GM12892 (cell line): Measurements from ENCODE around the gene ROBO4.

Experiments
- POLR2A ChIP-seq: IDR thresholded peaks from 2 replicates; pipeline ENCODE4 v1.6.1; 2011; ENCODE audit warnings: low read depth, low read length, control low read depth
- POLR2AphosphoS5 ChIP-seq: IDR thresholded peaks from 2 replicates; pipeline ENCODE4 v1.6.1; 2011; ENCODE audit warnings: low read depth, low read length, control low read depth
- TAF1 ChIP-seq: IDR thresholded peaks from 2 replicates; pipeline ENCODE4 v1.6.1; 2011; ENCODE audit warnings: low read depth, mild to moderate bottlenecking, control low read depth, low read length, borderline replicate concordance

- TF ChIP-seq POLR2AphosphoS5, result no peak
- TF ChIP-seq POLR2A, result no peak
- no peak for TF ChIP-seq TAF1
Observed at GRCh38 chr11:124902616-124903015, 5.0 kb upstream of the ROBO4 start.
